Measurements from ENCODE around the gene SH3YL1. TPM values are rescaled to one million over a fixed set of nuclear protein-coding genes. Genes with fewer than 3 reads are reported as not detected.

SH3YL1 gene
- total RNA-seq, 1 experiment from 2014 or later: 28.6 TPM

DNA sequence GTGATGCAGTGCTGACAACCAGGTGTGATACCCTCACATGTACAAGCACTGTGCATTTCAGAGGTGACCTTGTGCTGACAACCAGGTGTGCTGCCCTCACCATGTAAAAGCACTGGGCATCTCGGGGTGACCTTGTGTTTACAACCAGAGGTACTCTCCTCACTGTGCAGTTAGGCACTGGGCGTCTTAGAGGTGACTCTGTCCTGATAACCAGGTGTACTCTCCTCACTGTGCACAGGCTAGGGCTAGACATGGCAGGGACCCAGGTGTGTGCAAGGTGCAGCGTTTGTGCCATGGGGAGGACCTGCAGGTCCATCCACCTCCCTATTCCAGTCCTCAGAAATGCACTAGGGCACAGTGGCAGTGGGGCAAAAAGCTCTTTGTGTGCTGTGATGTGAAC, 32.5 kb upstream of the SH3YL1 start:
- ChIA-PET POLR2A (ENCODE audit: unreplicated experiment) (no interaction called here), CTCF (interaction anchor here (0.6 kb wide), 1 partner anchor 42 kb away, joined by 5 read pairs; no protein-coding TSS in a partner anchor)
- H3K9me2 ChIP-seq (replicated peaks; ENCODE audit: low read length): no peaks in the 10 kb centered on the region
- H3K27ac ChIP-seq (ENCODE audit: low read length): no peak overlapping the region
- H3K4me1 ChIP-seq (ENCODE audit: insufficient read depth, low read length): no peaks in the 10 kb centered on the region
- H4K20me1 ChIP-seq (ENCODE audit: low read length): no peaks in the 10 kb centered on the region
- no peak overlapping the region for H3K4me3 ChIP-seq (ENCODE audit: low read length)
- TF ChIP-seq EZH2 (IDR thresholded peaks at IDR 0.05; ENCODE audit: low read length, unreplicated experiment): no peak
- TF ChIP-seq EZH2phosphoT487 (IDR thresholded peaks at IDR 0.05; ENCODE audit: borderline replicate concordance, low read length): no peak
- TF ChIP-seq, protein P1, sequence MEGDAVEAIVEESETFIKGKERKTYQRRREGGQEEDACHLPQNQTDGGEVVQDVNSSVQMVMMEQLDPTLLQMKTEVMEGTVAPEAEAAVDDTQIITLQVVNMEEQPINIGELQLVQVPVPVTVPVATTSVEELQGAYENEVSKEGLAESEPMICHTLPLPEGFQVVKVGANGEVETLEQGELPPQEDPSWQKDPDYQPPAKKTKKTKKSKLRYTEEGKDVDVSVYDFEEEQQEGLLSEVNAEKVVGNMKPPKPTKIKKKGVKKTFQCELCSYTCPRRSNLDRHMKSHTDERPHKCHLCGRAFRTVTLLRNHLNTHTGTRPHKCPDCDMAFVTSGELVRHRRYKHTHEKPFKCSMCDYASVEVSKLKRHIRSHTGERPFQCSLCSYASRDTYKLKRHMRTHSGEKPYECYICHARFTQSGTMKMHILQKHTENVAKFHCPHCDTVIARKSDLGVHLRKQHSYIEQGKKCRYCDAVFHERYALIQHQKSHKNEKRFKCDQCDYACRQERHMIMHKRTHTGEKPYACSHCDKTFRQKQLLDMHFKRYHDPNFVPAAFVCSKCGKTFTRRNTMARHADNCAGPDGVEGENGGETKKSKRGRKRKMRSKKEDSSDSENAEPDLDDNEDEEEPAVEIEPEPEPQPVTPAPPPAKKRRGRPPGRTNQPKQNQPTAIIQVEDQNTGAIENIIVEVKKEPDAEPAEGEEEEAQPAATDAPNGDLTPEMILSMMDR (conservative IDR thresholded peaks at IDR 0.05; ENCODE audit: low read depth, low read length): no peak
- no peak for ATAC-seq
- intact Hi-C loops (cut with micrococcal nuclease): no loop called here
- H3K9ac ChIP-seq (ENCODE audit: low read length): no peak overlapping the region
- peaks cover 39% of the 10 kb centered on the region for H3K27me3 ChIP-seq (ENCODE audit: low read length)
- no peak overlapping the region for H2AFZ ChIP-seq (ENCODE audit: low read length)
- no peak overlapping the region for H3K4me2 ChIP-seq (ENCODE audit: low read length)
- H3F3A ChIP-seq (ENCODE audit: low read length, unreplicated experiment): no peaks in the 10 kb centered on the region
- BruUV-seq (replicated peaks): no TSS peak
- H3K36me3 ChIP-seq (ENCODE audit: low read depth, low read length): no peaks in the 10 kb centered on the region
- H3K79me2 ChIP-seq (ENCODE audit: low read length): no peaks in the 10 kb centered on the region
- DNase-seq: no peak
- no peaks in the 10 kb centered on the region for H3K9me3 ChIP-seq (ENCODE audit: low read length)

DNA sequence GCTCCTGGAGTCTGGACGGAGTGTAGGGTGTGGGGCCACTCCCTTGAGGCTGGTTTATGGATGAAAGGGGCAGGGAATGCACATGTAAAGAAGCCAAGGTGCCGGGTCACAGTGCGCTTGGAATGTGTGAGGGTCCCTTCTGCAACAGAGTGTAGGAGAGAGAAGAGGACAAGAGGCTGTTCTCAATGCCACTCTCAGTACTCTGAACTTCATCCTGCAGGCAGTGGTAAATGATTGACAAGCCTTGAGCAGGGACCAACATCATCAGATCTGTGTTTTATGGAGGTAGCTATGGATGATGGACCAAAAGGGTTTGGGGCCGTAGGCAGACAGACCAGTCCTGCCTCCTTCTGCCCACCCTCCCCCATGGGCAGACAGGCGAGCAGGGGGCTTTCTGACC, 31.3 kb upstream of the SH3YL1 start:
- Histone ChIP-seq H3K79me2 (ENCODE audit: low read length) (no peaks in the 10 kb centered on the region), H4K20me1 (ENCODE audit: low read length) (no peaks in the 10 kb centered on the region), H3K4me2 (ENCODE audit: low read length) (no peak overlapping the region), H3K27ac (ENCODE audit: low read length) (no peak overlapping the region), H2AFZ (ENCODE audit: low read length) (no peak overlapping the region), H3K9me3 (ENCODE audit: low read length) (no peaks in the 10 kb centered on the region), H3K27me3 (ENCODE audit: low read length) (peaks cover 39% of the 10 kb centered on the region), H3K9me2 (replicated peaks; ENCODE audit: low read length) (no peaks in the 10 kb centered on the region), H3K4me3 (ENCODE audit: low read length) (no peak overlapping the region), H3K9ac (ENCODE audit: low read length) (no peak overlapping the region), H3K36me3 (ENCODE audit: low read depth, low read length) (no peaks in the 10 kb centered on the region), H3F3A (ENCODE audit: low read length, unreplicated experiment) (no peaks in the 10 kb centered on the region), H3K4me1 (ENCODE audit: insufficient read depth, low read length) (no peaks in the 10 kb centered on the region)
- ATAC-seq (no peak), DNase-seq (no peak)
- no TSS peak for BruUV-seq (replicated peaks)
- CTCF ChIA-PET: interaction anchor here (0.7 kb wide), 1 partner anchor 1439 kb away, joined by 3 read pairs; no protein-coding TSS in a partner anchor
- TF ChIP-seq, protein P1 (conservative IDR thresholded peaks at IDR 0.05; ENCODE audit: low read depth, low read length): no peak
- intact Hi-C loops (cut with micrococcal nuclease): no loop called here
- POLR2A ChIA-PET (ENCODE audit: unreplicated experiment): no interaction called here

DNA sequence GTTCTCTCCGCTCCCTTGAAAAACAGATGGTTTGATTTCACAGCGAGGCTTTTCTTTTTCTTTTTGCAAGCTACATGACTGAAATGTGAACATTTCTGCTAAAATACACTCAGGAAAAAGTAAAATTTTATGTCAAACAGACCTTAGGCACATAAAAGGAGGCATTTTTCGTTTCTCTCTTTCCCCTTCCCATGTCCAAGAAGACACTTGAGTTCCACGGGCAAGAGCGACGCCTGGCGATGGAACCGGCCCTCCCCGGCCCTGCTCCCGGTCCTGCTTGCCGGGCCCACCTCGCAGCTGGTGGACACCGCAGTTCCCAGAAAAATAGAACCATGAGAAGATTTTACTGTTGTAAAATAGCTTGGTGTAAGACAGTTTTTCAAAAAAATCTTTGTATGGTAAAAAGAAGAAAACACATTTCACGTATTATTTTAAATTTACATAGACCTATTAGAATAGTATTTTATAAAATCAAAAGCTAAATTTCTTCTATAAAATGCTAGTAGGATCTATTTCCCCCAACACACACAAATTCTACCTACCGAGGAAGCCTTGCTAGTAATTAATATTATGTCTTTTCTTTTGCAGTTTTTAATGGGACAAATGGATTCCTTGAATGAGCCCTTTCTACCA, 26.4 kb upstream of the SH3YL1 start:
- H3K4me3 ChIP-seq (ENCODE audit: low read length): peak overlapping the region; percentile 73
- no TSS peak for BruUV-seq (replicated peaks)
- no peaks in the 10 kb centered on the region for H3K9me2 ChIP-seq (replicated peaks; ENCODE audit: low read length)
- no peaks in the 10 kb centered on the region; the same call in 1 of the 2 replicates for H4K20me1 ChIP-seq (ENCODE audit: low read length)
- peaks cover 18% of the 10 kb centered on the region for H3K27me3 ChIP-seq (ENCODE audit: low read length)
- TF ChIP-seq EZH2phosphoT487 (IDR thresholded peaks at IDR 0.05; ENCODE audit: borderline replicate concordance, low read length): no peak
- TF ChIP-seq, protein P1 (conservative IDR thresholded peaks at IDR 0.05; ENCODE audit: low read depth, low read length): peak; percentile 87
- H3F3A ChIP-seq (ENCODE audit: low read length, unreplicated experiment): no peaks in the 10 kb centered on the region
- ChIA-PET CTCF (interaction anchor here (0.6 to 1.1 kb wide), 2 partner anchors 118 to 1527 kb away, joined by 3 read pairs; no protein-coding TSS in a partner anchor), POLR2A (ENCODE audit: unreplicated experiment) (interaction anchor here (0.5 kb wide), 1 partner anchor 11 kb away, joined by 9 read pairs; no protein-coding TSS in a partner anchor)
- H3K9me3 ChIP-seq (ENCODE audit: low read length): no peaks in the 10 kb centered on the region
- peak overlapping the region; percentile 97 for H2AFZ ChIP-seq (ENCODE audit: low read length)
- DNase-seq: peak; percentile 80
- intact Hi-C loops (cut with micrococcal nuclease): loop anchor here (1.0 kb wide), 2 partner anchors 44 to 118 kb away; no protein-coding TSS in a partner anchor
- H3K27ac ChIP-seq (ENCODE audit: low read length): no peak overlapping the region
- H3K9ac ChIP-seq (ENCODE audit: low read length): 0 out of 2 replicates have a peak overlapping the region, but pooled peaks have one; percentile 5
- H3K4me1 ChIP-seq (ENCODE audit: insufficient read depth, low read length): peaks cover 9% of the 10 kb centered on the region
- peak overlapping the region; percentile 96 for H3K4me2 ChIP-seq (ENCODE audit: low read length)
- H3K36me3 ChIP-seq (ENCODE audit: low read depth, low read length): no peaks in the 10 kb centered on the region
- no peaks in the 10 kb centered on the region for H3K79me2 ChIP-seq (ENCODE audit: low read length)
- peak; percentile 86 for ATAC-seq
